ENCODE results near the gene STOML1. TPM values are rescaled to one million over a fixed set of nuclear protein-coding genes. Genes with fewer than 3 reads are reported as not detected.

Gene STOML1
- total RNA-seq, 1 experiment from 2014 or later = 23.5 TPM

GRCh38 chr15:73932381-73933191 is 59.5 kb downstream of the STOML1 start:
- DNase-seq (ENCODE audit: low spot score) = no peak

- no peak for DNase-seq (ENCODE audit: low spot score)
Measured at GRCh38 chr15:73931441-73931840, 60.7 kb downstream of the STOML1 start.

DNA sequence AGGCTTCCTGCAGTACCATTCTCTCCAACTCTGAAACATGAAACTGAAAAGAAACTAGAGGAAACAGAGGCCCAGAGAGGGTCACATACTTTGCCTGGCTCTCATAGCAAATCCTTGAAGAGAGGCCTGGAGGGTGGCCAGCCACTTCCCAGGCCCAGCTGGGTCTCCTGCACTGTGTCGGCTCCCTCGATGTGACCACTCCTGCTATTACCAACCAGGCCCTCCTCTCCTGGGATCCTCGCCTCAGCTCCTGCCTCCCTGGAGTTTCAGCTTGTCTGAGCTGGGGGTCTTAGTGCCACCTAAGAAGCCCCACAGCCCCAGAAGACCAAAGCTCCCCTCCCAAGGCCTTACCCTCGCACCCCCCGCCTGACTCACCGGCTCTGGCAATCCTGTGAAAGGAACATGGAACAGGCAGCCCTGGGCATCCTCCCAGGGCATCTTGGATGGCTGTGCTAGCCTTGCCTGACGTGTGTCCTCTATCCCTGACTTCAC is 61.3 kb downstream of the STOML1 start:
- DNase-seq (ENCODE audit: low spot score) = no peak

DNA sequence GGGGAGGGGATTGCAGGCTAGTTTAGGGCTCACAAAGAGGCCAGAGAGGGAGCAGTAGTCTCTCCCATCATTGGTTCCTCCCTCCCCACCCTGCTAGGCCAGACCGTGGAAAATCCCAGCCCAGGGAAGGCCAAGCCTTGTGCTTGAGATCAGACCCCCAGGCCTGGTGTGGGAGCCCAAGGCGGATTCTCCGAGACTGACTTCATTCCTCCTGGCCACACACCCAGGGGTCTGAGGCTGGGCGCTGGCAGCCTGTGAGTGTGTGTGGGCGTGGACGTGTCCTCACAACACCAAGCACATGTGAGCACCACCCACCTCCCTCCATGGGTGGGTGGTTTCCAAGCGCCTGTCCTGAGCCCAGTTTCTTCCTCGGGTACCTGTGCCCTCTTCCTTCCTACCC is 61.7 kb downstream of the STOML1 start:
- no peak for DNase-seq (ENCODE audit: low spot score)

GRCh38 chr15:73928971-73929627 is 63.0 kb downstream of the STOML1 start:
- DNase-seq (ENCODE audit: low spot score) = no peak

Other genes starting within 250 kb of the STOML1 start
- not detected in 2 replicates for gene INSYN1, start 238.9 kb downstream of the STOML1 start, total RNA-seq (2014; rRNA removed; shearing (Covaris generic))
- gene TBC1D21, start 118.7 kb downstream of the STOML1 start, total RNA-seq (2014; rRNA removed; shearing (Covaris generic)) = not detected in 2 replicates
- 20.0 and 26.1 TPM in 2 replicates for gene LOXL1, start 65.8 kb downstream of the STOML1 start, total RNA-seq (2014; rRNA removed; shearing (Covaris generic))
- gene PML, start 2.4 kb upstream of the STOML1 start, total RNA-seq (2014; rRNA removed; shearing (Covaris generic)) = 36.9 and 47.2 TPM in 2 replicates
- gene GOLGA6A, start 90.3 kb upstream of the STOML1 start, total RNA-seq (2014; rRNA removed; shearing (Covaris generic)) = not detected in 2 replicates
- gene ISLR2, start 138.3 kb upstream of the STOML1 start, total RNA-seq (2014; rRNA removed; shearing (Covaris generic)) = not detected in 2 replicates
- gene ISLR, start 181.4 kb upstream of the STOML1 start, total RNA-seq (2014; rRNA removed; shearing (Covaris generic)) = not detected in 2 replicates
- gene STRA6, start 210.5 kb upstream of the STOML1 start, total RNA-seq (2014; rRNA removed; shearing (Covaris generic)) = 14.3 and 14.7 TPM in 2 replicates
- gene CCDC33, start 244.0 kb upstream of the STOML1 start, total RNA-seq (2014; rRNA removed; shearing (Covaris generic)) = 9.9 and 17.0 TPM in 2 replicates